GM18867 (cell line): ENCODE data around the gene TRIM44.

Experiments
- ATAC-seq: cut with Tn5 transposase; IDR thresholded peaks from one replicate; pipeline ENCODE4 v1.9.1; 2021; ENCODE audit warnings: mild to moderate bottlenecking, moderate library complexity; ENCODE audit not compliant: unreplicated experiment

The TRIM44 gene

DNA sequence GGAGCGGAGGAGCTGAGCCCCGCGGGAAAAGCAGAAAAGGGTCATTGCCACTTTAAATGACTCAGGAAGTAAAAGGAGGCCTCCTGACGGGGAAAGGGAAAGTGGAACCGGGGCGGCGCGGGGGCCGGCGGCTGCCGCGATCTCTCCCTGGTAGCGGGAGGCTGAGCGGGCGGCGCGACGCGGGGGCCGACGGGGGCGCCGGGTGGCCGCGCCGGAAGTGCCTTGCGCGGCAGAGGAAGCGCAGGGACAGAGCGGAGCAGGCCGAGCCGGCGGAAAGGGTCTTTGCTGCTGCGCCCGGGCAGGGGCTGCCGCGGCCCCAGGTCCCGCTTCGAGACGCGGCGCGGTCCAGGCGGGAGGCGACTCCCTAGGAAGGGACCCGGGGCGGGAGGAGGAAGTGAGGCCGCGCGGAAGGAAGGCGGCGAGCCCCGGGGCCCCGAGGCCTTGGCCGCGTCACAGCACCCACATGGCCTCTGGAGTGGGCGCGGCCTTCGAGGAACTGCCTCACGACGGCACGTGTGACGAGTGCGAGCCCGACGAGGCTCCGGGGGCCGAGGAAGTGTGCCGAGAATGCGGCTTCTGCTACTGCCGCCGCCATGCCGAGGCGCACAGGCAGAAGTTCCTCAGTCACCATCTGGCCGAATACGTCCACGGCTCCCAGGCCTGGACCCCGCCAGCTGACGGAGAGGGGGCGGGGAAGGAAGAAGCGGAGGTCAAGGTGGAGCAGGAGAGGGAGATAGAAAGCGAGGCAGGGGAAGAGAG is at the start of gene TRIM44:
Gene TRIM44, plus strand, starts transcription at position 127 of the 759 bp plus-strand sequence. Its CDS starts 337 bp downstream, at position 464.
- peak; percentile 94 for ATAC-seq

- no peak for ATAC-seq
These were observed 47.5 kb upstream of the TRIM44 start for GRCh38 chr11:35614939-35615569.

- ATAC-seq = no peak
These were observed 46.4 kb upstream of the TRIM44 start for GRCh38 chr11:35615921-35616900.

- ATAC-seq = no peak
These were observed 45.3 kb upstream of the TRIM44 start for GRCh38 chr11:35617316-35617686.

DNA sequence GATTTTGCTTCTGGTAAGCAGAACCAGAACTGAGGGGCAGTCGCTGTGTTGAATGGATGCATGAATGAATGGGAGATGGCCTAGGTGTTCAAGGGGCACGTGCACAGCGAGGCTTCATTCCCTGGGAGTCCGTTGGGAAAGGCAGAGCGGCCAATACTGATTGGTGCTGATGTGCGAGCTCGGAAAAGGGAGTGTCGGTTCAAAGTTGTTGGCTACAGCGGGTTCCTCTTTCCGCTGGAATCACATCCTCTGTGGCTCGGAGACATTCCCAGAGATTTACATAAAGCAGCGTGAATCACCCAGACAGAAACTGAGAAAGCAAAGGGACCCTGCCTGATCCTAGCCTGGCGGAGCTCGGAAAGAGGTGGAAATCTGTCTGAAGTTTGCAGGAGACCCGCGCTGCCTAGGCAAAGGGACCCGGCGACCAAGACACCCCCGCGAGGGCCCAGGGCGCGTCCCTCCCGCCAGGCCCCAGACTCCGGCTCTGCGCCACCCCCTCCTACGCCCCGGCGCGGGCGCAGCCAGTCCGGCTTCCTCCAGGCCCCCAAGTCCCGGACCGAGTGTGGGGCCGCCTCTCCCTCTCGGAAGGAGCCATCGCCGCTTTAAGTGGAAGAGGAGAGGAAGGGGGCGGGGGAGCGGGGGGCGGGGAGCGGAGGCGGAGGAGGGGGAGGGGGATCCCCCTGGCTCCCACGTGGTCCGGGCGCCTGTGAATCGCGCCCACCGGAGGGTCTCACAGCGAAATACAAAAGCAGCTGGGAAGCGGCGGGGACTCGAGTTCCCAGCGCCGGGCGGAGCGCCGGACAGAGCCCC is 44.7 kb upstream of the TRIM44 start, which contains the start of gene FJX1:
Gene FJX1, plus strand, starts transcription at position 774 of the 810 bp plus-strand sequence. CDS start 177 bp downstream, outside the sequence.
- ATAC-seq = peak; percentile 28

GRCh38 chr11:35618497-35619115 is 44.0 kb upstream of the TRIM44 start:
- peak; percentile 53 for ATAC-seq

DNA sequence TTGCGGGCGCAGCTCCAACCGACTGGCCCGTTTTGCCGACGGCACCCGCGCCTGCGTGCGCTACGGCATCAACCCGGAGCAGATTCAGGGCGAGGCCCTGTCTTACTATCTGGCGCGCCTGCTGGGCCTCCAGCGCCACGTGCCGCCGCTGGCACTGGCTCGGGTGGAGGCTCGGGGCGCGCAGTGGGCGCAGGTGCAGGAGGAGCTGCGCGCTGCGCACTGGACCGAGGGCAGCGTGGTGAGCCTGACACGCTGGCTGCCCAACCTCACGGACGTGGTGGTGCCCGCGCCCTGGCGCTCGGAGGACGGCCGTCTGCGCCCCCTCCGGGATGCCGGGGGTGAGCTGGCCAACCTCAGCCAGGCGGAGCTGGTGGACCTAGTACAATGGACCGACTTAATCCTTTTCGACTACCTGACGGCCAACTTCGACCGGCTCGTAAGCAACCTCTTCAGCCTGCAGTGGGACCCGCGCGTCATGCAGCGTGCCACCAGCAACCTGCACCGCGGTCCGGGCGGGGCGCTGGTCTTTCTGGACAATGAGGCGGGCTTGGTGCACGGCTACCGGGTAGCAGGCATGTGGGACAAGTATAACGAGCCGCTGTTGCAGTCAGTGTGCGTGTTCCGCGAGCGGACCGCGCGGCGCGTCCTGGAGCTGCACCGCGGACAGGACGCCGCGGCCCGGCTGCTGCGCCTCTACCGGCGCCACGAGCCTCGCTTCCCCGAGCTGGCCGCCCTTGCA is 43.3 kb upstream of the TRIM44 start:
- peak; percentile 29 for ATAC-seq

DNA sequence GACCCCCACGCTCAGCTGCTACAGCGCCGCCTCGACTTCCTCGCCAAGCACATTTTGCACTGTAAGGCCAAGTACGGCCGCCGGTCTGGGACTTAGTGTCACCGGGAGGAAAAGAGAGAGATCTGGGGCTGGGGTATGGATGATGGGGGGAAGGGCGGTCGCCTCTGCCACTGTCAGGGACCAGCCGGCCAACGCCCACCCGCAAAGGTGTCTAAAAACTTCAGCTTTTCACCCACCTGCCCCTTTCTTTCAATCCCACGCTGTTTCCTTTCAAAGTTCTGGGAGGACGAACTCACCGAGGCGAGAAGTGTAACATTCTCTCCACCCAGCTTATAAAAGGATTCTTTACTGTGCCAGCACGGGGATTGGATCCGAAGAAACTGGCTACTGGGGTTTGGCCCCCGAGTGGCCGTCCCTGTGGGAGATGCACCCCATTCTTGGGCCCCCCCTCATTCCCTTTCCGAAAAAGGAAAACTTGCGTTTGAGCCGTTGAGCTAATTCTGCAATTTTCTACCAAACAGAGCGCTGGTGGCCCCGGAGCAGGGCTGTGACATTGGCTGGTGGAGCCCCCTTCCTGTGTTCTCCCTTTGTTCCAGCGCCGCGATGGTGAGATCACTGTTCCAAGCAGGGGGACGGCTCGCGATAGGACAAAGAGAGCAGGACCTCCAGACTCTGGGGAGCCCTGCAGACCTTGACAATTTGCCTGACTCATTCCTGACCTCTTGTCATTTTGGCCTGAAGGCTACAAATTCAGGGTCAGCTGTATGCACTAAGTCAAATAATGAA is 42.5 kb upstream of the TRIM44 start:
- ATAC-seq = no peak

DNA sequence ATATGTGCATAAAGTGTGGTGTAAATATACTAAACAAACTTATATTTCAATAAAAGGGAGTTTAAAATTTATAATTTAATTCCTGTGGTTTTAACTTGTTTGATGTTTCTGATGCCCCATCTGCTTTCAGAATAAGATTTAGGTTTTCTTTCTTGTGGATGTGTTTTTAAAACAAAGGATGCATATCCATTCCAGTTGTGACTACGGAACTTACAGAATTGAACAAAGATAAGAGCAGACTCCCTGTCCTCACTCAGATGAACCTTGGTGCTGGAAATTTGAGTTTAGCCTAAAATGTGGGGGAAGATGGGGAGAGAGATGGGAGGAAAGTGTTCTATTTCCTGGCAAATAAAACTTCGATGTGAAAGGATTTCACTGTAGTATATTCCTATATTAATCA is 41.8 kb upstream of the TRIM44 start:
- no peak for ATAC-seq

DNA sequence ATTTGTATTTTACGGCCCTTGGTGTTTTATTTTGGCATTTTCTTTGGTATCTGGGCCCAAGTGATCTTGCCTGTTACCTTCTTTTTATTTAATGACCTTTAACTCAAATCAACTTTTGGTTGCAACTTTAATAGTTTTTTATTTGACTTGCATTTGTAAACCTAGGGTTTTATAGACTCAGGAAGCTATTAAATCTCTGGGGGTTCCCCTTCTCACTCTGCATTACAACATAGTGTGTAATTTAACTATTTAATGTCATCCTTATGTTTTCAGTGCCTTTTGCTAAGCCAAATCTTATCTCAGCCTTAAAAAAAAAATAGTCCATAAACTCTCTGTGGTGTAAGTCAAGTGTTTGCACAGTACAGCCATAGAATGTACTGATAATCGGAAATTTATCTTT is 41.0 kb upstream of the TRIM44 start:
- no peak for ATAC-seq

DNA sequence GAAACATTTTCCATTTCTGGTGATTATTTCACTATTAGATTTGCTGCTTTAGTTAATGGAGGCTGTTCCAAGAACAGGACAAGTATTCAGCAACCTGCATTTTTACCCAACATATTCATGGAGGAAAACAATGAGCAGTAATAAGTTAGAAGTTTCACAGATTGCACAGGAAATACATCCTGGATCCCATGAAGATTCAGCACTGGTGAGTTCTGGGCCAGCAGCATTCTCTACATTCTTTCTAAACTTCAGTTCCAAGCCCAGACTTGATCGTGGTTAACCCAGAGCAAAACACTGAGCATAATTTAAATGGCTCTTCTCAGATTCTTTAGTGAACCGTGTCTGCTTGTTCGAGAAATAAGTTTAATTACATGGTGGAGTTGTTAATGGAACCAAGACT is 40.5 kb upstream of the TRIM44 start:
- no peak for ATAC-seq

- ATAC-seq = no peak
These were observed 38.9 kb upstream of the TRIM44 start for GRCh38 chr11:35623621-35624168.

DNA sequence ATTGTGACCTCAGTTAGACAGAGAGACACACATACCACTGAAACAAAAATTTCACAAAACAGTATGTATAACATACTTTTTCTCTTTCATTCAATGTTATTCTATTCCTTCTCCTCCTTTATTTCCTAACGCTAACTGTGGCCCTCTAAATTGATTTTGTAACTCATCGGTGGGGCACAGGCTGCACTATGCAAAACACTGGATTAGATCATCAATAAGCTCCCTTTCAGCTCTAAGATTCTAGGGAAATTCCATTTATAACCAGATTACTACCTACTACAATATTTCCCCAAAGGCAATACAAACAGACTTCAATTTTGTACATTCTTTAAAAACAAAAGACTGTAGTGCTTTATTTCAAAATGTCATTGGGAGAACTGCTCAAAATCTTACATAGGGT is 38.3 kb upstream of the TRIM44 start:
- no peak for ATAC-seq

DNA sequence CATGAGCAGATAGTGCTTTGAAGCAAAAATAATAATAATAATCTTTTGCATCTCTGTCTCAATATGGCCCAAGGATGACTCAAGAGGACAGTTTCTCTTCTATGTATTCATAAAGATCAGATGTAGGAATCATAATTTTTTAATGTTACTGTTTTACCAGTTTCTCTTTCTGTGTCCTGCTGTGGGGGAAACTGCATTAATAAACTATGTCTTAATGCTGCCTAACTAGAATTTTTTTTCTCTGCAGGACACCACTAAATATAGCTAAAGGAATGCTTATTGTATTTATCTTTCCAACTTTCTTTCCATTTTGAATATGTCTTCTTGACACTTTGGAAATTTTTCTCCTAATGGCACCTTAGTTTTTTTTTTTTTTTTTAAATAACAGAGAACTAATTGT is 37.8 kb upstream of the TRIM44 start:
- ATAC-seq = no peak

DNA sequence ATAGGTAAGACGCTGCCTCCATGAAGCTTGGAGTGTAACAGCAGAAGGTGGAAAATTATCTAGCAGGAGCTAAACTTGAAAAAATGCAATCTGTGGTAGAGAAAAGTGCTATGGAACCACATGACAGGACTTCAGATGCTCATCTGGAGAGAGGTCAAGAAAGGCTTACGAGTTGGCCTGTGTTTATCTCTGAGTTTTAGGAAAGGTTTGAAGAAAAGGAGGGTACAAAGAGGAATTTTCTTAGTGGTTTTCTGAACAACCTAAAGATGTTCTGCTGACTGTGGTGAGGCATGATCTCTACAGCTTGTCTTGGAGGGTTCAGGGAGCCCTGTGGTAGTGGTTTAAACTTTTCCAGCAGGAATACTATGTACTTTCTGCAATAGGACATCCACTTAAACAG is 36.1 kb upstream of the TRIM44 start:
- ATAC-seq = no peak

DNA sequence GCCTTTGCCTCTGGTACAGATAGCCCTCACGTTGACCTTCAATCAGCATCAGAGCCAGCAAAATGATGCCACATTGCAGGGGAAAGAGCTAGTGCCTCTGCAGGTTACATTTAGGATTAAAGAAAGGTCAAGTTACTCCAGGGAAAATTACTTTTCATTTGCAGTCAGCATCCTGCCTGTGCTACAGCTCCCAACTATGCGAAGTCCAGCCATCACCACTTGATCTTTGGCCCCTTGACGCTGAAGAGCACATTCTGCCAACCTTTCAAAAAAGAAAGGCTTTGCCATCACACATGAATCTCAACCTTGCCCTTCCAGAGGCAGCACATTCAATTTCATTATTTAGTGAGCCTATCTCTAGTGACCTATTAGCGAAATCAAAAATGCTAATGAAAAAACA is 33.1 kb upstream of the TRIM44 start:
- ATAC-seq = no peak

DNA sequence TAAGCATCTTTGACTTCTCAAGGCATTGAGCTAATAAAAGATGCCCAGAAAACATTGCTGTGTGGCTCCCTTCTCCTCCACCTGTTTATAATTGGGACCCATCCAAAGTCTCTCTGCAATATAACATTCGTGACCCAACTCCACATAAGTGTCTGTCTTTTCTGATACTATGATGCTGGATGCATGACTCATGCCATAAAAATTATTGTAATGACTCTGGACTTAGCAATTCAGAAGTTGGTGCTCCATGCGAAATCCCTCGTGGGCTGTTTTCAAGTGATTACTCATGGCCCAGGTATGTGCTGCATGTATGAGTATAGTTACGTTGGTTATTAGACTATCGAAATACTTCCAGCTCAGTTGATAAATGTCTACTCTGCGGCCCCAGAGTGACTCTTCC is 32.7 kb upstream of the TRIM44 start:
- ATAC-seq = no peak

- no peak for ATAC-seq
These were observed 30.7 kb upstream of the TRIM44 start for GRCh38 chr11:35631891-35632290.
